ACHN (cell line): Measurements from ENCODE around the gene CSF1R.
"Not testable (repeated sequence)": the region's sequence is repeated elsewhere in the genome, so short reads cannot be mapped to it uniquely, and the experiment has no call there.

Experiments
- DNase-seq: peaks from one replicate; pipeline ENCODE4 v3.0.0-alpha.2; 2015
- in situ Hi-C: cut with HindIII; loops from 2 replicates; pipeline ENCODE4 v1.10.0; 2017; ENCODE audit warnings: low sequenced_read_pairs, low pct_ligation_motif_present, low pct_unique_long_range_greater_than_20kb

Gene CSF1R

DNA sequence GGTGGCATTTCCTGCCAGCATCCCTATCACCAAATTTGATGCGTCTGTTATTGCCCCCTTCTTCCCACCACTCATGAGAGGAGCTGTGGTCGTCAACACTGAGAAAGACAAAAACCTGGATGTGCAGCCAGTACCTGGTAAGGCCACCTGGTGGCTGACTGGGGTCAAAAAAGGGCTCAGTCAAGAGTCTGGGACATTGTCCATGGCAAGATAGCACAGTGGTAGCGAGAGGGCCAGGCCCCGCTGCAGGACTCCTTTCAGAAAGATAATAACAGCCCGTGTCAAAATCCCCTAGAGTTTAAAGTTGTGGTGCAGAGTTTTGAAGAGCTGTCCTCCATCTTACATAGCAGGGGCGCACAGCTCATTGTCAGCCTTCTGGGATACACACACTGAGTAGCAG is 40.8 kb downstream of the CSF1R start:
- in situ Hi-C loops: no loop called here
- DNase-seq: no peak

DNA sequence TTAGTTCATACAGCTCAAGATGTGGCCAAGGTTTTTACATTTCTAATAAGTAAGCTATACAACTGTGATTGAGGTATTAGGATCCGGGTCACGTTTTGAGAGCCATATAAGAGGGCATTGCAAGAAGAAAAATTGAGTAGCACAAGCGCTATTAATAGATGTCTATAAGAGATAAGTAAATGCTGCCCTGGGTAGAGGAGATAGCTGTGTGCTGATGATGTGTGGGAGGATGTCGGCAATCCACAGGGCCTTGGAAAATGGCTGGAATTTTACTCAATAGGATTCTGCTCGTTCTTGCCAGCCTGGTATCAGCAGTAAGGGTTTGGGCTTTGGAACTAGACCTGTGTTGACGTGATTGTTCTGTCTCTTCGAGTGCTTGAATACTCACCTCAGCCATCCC is 41.6 kb downstream of the CSF1R start:
- DNase-seq: no peak
- in situ Hi-C loops: no loop called here

DNA sequence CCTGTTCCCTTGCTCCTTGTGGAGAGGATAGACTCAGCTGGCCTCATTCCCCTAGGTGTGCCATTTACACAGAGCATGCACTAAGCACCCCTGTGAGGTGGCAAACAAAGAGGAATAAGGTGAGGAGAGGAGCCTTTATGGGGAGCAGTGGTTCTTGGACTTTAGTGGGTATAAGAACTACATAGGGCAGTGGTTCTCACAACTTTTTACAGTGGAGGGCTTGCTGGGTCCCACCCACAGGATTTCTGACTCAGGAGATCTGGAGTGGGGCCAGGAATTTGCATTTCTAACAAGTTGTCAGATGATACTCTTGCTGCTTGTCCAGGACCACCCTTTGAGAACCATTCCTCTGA is 42.0 kb downstream of the CSF1R start:
- DNase-seq: no peak
- in situ Hi-C loops: no loop called here

- in situ Hi-C loops: no loop called here
- no peak for DNase-seq
These were observed 42.6 kb downstream of the CSF1R start for GRCh38 chr5:150043657-150044328.

- in situ Hi-C loops: no loop called here
- DNase-seq: no peak
These were observed 43.9 kb downstream of the CSF1R start for GRCh38 chr5:150042459-150042858.

DNA sequence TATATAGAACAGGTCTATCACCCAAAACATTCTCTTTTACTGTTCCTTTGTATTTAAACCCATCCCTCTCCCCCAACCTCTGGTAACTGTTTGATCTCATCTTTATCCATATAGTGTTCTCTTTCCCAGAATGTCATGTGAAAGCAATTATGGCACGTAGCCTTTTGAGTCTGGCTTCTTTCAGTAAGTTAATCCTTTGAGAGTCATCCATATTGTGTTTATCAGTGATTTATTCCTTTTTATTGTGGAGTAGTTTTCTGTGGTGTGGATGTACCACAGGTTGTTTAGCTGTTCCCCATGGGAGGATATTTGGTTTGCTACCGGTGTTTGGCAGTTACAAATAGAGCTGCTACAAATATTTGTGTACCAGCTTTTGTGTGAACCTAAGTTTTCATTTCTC is 47.8 kb downstream of the CSF1R start:
- in situ Hi-C loops: no loop called here
- no peak for DNase-seq

DNA sequence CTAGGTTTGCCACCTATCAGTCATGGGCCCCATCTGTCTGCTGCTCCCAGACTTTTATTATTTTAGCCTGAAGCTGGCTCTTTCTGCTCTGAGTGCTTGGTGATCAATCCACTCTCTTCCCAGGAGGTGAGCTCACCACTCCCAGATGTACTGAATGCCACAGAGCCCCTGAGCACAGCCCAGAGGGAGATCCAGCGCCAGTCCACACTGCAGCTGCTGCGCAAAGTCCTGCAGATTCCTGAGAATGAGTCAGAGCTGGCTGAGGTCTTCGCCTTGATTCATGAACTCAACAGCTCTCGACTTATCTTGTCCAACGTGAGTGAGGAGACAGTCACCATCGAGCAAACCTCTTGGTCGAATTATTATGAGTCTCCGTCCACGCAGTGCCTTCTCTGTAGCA is 49.8 kb downstream of the CSF1R start:
- DNase-seq: peak; percentile 95
- in situ Hi-C loops: no loop called here

- DNase-seq: no peak
- in situ Hi-C loops: no loop called here
These were observed 51.0 kb downstream of the CSF1R start for GRCh38 chr5:150035139-150035895.

GRCh38 chr5:150034662-150035061 is 51.7 kb downstream of the CSF1R start:
- in situ Hi-C loops: no loop called here
- DNase-seq: peak; percentile 28

- DNase-seq: no peak
- in situ Hi-C loops: no loop called here
These were observed 53.0 kb downstream of the CSF1R start for GRCh38 chr5:150033334-150033733.

GRCh38 chr5:150028047-150028446 is 58.3 kb downstream of the CSF1R start:
- DNase-seq, in situ Hi-C loops: not testable (repeated sequence)

GRCh38 chr5:150026682-150027172 is 59.6 kb downstream of the CSF1R start:
- in situ Hi-C loops: no loop called here
- DNase-seq: no peak

GRCh38 chr5:150024346-150024984 is 61.9 kb downstream of the CSF1R start:
- no peak for DNase-seq
- in situ Hi-C loops: no loop called here

GRCh38 chr5:150023136-150023535 is 63.2 kb downstream of the CSF1R start:
- no peak for DNase-seq
- in situ Hi-C loops: no loop called here

DNA sequence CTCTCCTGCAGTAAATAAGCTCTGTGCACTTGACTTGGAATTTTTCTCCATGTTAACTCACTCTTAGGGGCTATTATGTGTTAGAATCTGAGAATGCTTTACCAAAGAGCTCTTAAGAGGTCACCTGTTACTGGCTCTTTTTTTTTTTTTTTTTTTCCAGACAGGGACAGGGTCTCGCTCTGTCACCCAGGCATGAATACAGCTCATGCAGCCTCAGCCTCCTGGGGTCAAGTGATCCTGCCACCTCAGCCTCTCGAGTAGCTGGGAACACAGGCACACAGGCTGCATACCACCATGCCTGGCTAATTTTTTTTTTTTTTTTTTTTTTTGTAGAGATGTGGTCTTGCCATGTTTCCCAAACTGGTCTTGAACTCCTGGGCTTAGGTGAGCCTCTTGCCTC is 63.7 kb downstream of the CSF1R start:
- DNase-seq: peak; percentile 83
- in situ Hi-C loops: no loop called here

- in situ Hi-C loops: no loop called here
- DNase-seq: peak; percentile 52
These were observed 64.2 kb downstream of the CSF1R start for GRCh38 chr5:150022158-150022531.

DNA sequence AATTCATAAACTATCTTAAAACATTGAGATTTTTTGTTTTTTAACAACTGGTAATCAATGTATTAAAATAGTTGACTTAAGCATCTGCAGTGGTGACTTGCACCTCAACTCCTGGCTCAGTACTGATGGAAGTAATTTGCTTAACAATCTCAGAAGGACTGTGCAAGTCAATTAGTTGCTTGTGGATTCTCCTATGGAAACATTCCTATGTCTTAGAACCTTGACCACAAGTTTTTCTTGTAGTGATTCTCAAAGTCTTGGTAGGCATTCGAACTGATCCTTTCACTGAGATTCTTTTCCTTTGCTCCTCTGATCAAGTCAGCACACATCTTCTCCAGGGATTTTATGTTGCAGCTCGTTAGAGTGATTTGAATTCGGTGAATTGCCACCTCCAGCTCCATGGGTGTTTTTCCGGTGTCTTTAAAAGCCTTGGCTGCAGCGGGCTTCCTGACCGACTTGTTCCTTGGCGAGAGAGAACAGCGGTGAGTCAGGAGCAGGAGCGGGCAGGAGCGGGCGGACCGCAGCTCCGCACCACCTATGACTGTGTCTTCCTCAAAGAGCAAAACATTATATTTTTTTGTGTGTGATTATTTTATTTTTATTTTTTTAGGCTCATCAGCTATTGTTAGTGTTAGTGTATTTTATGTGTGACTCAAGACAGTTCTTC is 64.7 kb downstream of the CSF1R start:
- in situ Hi-C loops: no loop called here

GRCh38 chr5:150020249-150020648 is 66.1 kb downstream of the CSF1R start:
- in situ Hi-C loops: no loop called here
- DNase-seq: no peak

More for the DNA sequence above, 64.7 kb downstream of the CSF1R start:
- peak; percentile 78 for DNase-seq
